IPS-18a (cell line): ENCODE results near the gene TAMALIN.

Experiments used
- H3K27ac ChIP-seq: one replicate; pipeline ENCODE4 v1.5.1; 2013; ENCODE audit warnings: low read length
- H3K27me3 ChIP-seq: one replicate; pipeline ENCODE4 v1.6.1; 2013; ENCODE audit warnings: mild to moderate bottlenecking, low read length; ENCODE audit not compliant: control insufficient read depth, insufficient read depth
- H3K36me3 ChIP-seq: one replicate; pipeline ENCODE4 v1.6.1; 2013; ENCODE audit warnings: low read depth, low read length; ENCODE audit not compliant: control insufficient read depth
- H3K4me1 ChIP-seq: one replicate; pipeline ENCODE4 v1.6.1; 2013; ENCODE audit warnings: low read depth, low read length; ENCODE audit not compliant: control insufficient read depth
- H3K4me3 ChIP-seq: one replicate; pipeline ENCODE4 v1.5.1; 2013; ENCODE audit warnings: low read length
- H3K9ac ChIP-seq: one replicate; pipeline ENCODE4 v1.6.1; 2013; ENCODE audit warnings: mild to moderate bottlenecking, low read length, moderate library complexity
- H3K9me3 ChIP-seq: one replicate; pipeline ENCODE4 v1.6.1; 2013; ENCODE audit warnings: low read depth, low read length; ENCODE audit not compliant: control insufficient read depth

Gene TAMALIN

DNA sequence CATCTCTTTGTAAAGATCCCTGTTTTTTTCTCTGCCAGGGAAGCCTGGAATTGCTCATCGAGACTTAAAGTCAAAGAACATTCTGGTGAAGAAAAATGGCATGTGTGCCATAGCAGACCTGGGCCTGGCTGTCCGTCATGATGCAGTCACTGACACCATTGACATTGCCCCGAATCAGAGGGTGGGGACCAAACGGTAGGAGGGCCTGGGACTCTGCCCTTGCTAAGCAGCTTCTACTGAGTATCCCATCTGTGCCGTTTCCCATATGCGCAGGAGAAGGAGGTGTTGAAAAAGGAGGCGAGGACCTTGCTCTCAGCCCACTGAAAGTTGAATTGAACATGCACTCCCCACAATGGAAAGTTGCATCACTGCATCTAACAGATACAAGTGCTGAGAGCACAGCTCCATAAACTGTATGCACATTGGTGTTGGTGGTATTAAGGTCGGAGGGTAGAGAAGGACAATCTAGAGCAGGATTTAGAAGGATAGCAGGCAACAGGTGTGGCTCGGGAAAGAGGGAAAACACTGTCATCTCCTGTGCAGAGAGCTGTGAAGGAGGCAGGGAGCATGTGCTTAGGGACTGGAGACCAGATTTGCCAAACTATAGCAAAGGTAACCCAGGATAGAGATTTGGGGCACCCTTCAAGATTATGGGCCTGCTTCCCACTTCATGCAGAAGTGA is 21.5 kb upstream of the TAMALIN start:
- no peaks in the 10 kb centered on the region for H3K27me3 ChIP-seq
- no peaks in the 10 kb centered on the region for H3K9me3 ChIP-seq
- no peak overlapping the region for H3K27ac ChIP-seq
- H3K4me3 ChIP-seq: no peak overlapping the region
- H3K36me3 ChIP-seq: peaks cover 36% of the 10 kb centered on the region
- no peaks in the 10 kb centered on the region for H3K4me1 ChIP-seq
- H3K9ac ChIP-seq: no peak overlapping the region

DNA sequence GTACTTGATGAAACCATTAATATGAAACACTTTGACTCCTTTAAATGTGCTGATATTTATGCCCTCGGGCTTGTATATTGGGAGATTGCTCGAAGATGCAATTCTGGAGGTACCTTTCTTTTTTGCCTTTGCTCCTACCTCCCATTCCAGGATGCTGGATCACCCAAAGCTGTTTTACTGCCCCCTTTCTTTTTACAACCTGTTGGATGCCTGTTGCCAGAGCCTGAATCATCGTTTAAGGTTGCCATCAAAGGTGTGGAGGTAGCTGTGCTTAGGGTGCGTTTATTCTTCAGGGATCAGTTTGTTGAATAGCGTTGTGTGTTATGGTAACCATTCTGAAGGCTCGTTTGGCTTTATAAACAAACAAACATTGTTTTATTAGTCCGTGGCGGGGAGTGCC is 19.9 kb upstream of the TAMALIN start:
- no peak overlapping the region for H3K27ac ChIP-seq
- H3K4me3 ChIP-seq: no peak overlapping the region
- H3K27me3 ChIP-seq: no peaks in the 10 kb centered on the region
- no peak overlapping the region for H3K9ac ChIP-seq
- H3K4me1 ChIP-seq: no peaks in the 10 kb centered on the region
- H3K36me3 ChIP-seq: peaks cover 38% of the 10 kb centered on the region
- H3K9me3 ChIP-seq: no peaks in the 10 kb centered on the region

DNA sequence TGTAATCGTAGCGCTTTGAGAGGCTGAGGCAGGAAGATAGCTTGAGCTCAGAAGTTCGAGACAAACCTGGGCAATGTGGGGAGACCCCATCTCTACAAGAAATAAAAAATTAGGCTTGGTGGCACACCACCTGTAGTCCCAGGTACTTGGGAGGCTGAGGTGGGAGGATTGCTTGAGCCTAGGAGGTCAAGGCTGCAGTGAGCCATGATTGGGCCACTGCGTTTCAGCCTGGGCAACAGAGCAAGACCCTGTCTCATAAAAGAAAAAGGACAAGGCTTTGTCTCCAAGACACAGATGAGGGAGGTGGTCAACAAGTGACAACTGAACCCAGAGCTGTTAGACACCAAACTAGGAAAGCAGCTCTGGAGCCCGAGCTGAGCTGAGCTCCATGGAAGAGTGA is 14.5 kb upstream of the TAMALIN start:
- Histone ChIP-seq H3K4me3 (no peak overlapping the region), H3K9me3 (no peaks in the 10 kb centered on the region), H3K4me1 (no peaks in the 10 kb centered on the region), H3K27me3 (no peaks in the 10 kb centered on the region), H3K27ac (no peak overlapping the region), H3K9ac (no peak overlapping the region), H3K36me3 (peaks cover 13% of the 10 kb centered on the region)

DNA sequence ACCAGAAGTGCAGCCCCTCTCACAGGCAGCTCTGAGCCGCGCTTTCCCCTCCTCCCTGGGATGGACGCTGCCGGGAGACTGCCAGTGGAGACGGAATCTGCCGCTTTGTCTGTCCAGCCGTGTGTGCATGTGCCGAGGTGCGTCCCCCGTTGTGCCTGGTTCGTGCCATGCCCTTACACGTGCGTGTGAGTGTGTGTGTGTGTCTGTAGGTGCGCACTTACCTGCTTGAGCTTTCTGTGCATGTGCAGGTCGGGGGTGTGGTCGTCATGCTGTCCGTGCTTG is 12.3 kb upstream of the TAMALIN start:
- Histone ChIP-seq H3K4me3 (no peak overlapping the region), H3K36me3 (peaks cover 13% of the 10 kb centered on the region), H3K27ac (no peak overlapping the region), H3K9me3 (no peaks in the 10 kb centered on the region), H3K9ac (no peak overlapping the region), H3K27me3 (no peaks in the 10 kb centered on the region), H3K4me1 (no peaks in the 10 kb centered on the region)

DNA sequence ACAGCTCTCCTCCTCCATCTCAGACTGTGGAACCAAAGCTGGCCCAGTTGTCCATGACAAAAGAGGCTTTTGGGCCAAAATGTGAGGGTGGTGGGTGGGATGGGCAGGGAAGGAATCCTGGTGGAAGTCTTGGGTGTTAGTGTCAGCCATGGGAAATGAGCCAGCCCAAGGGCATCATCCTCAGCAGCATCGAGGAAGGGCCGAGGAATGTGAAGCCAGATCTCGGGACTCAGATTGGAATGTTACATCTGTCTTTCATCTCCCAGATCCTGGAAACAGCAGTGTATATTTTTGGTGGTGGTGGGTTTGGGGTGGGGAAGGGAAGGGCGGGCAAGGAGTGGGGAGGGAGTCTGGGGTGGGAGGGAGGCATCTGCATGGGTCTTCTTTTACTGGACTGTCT is 11.8 kb upstream of the TAMALIN start:
- H3K36me3 ChIP-seq: peaks cover 13% of the 10 kb centered on the region
- H3K27ac ChIP-seq: no peak overlapping the region
- H3K27me3 ChIP-seq: no peaks in the 10 kb centered on the region
- no peak overlapping the region for H3K9ac ChIP-seq
- H3K4me3 ChIP-seq: no peak overlapping the region
- no peaks in the 10 kb centered on the region for H3K4me1 ChIP-seq
- H3K9me3 ChIP-seq: no peaks in the 10 kb centered on the region

DNA sequence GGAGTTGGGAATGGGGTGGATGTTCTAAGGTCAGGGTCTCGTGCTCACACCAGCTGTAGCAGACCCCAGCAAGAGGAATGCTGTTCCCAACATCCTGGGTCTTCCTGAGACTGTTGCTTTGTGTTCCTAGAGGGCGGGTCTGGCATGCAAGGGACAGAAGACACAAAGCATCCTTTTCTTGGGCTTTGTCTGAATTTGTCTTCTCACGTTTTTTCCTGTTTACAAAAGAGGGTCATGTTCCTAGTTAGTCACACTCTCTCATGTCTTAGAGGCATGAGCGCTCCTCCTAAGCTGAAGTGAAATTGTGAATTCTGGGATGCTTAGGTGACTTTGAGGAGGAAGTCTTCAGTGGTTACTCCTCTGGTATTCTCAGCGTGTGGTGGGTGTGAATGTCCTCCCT is 9.6 kb upstream of the TAMALIN start:
- H3K36me3 ChIP-seq: peaks cover 7% of the 10 kb centered on the region

DNA sequence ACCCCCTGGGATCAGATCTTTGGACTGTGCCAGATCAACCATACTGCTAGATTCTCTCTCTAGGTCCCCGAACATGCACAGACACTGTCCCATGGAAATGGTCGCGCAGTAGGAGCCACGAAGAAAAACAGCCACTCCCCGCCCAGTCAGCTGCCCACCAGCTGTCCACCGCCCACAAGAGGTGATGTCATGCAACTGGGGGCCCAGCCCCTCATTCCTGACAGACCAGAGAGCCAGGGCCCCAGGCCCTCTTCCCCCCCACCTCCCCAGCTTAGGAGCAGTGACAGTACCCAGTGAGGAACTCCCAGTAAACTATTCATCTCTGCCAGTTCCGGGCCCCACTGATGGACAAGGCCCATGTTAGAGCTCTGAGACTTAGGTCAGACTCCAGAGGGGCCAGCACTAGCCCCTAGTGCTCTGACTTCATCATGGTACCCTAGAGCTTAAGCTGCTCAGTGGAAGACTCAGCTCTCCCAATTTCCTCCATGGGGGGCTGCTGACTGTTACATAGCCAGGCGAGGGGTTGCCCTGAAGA is 3.7 kb upstream of the TAMALIN start:
- H3K4me3 ChIP-seq: no peak overlapping the region
- H3K9me3 ChIP-seq: no peaks in the 10 kb centered on the region
- no peaks in the 10 kb centered on the region for H3K36me3 ChIP-seq
- H3K4me1 ChIP-seq: peaks cover 4% of the 10 kb centered on the region
- no peak overlapping the region for H3K9ac ChIP-seq
- H3K27ac ChIP-seq: no peak overlapping the region
- H3K27me3 ChIP-seq: peaks cover 37% of the 10 kb centered on the region

More for the DNA sequence above, 9.6 kb upstream of the TAMALIN start:
- Histone ChIP-seq H3K27me3 (no peaks in the 10 kb centered on the region), H3K9me3 (no peaks in the 10 kb centered on the region), H3K27ac (no peak overlapping the region), H3K4me1 (no peaks in the 10 kb centered on the region), H3K9ac (no peak overlapping the region), H3K4me3 (no peak overlapping the region)

DNA sequence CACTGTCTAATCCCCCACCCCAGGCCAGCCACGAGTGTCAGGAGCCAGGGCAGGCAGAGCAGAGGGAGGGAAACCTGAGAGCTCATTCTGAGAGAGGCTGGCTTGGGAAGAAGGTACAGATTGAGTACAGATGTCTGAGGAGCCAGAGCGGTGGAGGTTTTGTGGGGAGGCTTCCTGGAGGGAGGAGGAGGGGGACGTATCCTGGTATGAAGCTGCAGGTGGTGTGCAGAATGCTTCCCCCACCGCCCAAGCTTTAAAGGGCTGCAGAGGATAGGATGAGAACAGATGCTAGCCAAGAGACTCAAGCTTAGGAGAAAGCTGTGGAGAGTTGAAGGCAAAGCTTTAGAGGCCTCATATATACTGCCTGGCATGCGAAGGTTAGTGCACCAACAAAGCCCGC is 3.2 kb upstream of the TAMALIN start:
- no peaks in the 10 kb centered on the region for H3K9me3 ChIP-seq
- no peaks in the 10 kb centered on the region for H3K36me3 ChIP-seq
- H3K4me3 ChIP-seq: no peak overlapping the region
- peaks cover 42% of the 10 kb centered on the region for H3K27me3 ChIP-seq
- H3K27ac ChIP-seq: no peak overlapping the region
- no peak overlapping the region for H3K9ac ChIP-seq
- H3K4me1 ChIP-seq: peaks cover 4% of the 10 kb centered on the region

DNA sequence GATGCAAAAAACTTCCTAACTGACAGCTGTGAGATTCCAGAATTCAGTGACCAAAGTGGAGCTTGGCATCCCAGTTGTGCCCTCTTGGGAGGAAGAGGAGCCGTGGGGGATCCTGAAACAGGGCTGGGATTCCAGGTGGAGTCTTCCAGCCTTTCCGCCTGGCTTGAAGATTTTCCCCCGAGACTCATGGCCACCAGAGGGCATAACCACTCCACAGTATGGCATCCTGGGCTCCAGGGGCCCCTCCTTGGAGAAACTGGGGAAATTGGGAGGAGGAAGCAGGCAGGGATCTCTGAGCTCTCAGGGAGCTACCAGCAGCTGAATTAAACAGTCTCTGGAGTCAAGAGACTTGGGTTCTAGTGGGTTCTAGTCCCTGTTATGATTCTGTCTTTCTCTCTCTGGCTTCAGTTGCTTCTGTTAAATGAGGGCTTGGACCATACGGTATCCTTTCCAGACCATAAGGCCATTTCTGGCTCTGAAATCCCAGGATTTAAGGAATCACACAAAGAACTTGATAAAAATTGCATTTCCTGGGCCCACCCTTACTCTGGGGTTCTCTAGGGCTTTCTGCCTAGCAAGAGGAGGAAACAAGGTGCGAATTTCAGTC is 2.6 kb upstream of the TAMALIN start:
- peaks cover 4% of the 10 kb centered on the region for H3K4me1 ChIP-seq
- H3K4me3 ChIP-seq: no peak overlapping the region
- H3K9me3 ChIP-seq: no peaks in the 10 kb centered on the region
- no peak overlapping the region for H3K27ac ChIP-seq
- no peak overlapping the region for H3K9ac ChIP-seq
- peaks cover 48% of the 10 kb centered on the region for H3K27me3 ChIP-seq
- H3K36me3 ChIP-seq: no peaks in the 10 kb centered on the region

DNA sequence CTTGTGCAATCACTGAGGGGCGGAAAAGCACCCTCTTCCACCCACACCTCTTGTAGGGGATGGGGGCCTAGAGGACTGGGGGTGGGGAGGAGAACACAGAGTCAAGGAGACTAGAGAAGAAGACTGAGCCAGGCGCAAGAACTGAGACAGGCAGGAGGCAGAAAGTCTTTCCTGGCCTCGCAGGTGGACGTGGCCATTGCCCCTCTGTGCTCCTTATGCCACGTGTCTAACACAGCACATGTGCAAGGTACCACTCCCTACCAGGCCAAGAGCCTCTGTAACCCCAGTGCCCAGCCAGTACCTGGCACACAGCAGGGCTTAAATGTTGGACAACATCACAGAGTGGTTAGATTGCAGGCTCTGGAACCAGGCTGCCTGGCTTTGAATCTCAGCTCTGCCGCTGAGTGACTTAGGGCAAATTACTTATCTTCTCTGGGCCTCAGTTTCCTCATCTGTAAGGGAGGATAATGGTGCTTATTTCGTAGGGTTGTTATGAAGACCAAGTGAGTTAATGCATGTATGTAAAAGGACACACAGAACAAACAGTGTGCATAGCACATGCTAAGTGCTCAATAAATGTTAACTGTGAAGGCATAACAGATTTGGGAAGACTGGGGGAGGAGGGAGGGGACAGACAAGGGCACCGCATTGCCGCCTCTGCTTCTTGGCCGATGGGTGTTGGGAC is 1.4 kb upstream of the TAMALIN start:
- Histone ChIP-seq H3K27ac (no peak overlapping the region), H3K9me3 (no peaks in the 10 kb centered on the region), H3K36me3 (no peaks in the 10 kb centered on the region), H3K9ac (no peak overlapping the region), H3K27me3 (peaks cover 50% of the 10 kb centered on the region), H3K4me3 (no peak overlapping the region), H3K4me1 (peaks cover 12% of the 10 kb centered on the region)

DNA sequence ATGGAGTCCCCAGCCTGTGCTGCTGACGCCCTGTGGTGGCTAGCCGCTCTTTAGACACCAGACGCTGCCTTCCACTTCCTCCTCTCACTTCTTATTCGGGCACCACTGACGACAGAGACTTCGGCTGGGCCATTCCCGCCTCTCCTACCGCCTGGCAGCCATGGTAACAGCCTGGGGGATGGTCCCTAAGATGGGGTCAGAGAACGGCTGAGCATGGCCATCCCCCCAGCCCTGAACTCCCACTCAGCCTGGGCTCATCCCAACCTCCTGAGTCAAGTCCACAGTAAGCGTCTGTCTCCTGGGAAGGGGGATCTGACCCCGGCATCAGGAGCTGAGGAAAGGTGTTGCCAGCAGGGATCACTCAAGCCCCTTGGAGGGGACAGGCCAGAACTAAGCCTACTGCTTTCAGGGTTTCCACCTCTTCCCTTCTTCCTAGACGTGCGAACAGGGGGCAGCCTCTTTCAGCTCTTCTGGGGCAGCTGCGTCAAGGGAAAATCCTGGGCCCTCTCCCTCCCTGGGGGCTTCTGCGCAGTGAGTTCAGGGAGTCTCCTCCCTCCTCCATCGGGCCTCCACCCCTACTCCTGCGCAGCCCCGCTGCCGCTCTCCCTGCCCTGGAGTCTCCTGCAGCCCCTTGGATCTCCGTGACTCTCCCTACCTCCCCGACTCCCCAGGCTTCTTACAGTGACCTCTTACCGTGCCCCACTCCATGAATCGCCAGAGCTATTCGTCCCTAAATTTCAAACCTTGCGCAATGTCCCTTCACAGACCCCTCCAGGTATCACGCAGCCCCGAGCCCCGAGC is 643 bp upstream of the TAMALIN start:
- Histone ChIP-seq H3K9ac (no peak overlapping the region), H3K4me1 (peaks cover 19% of the 10 kb centered on the region), H3K27ac (no peak overlapping the region), H3K36me3 (no peaks in the 10 kb centered on the region), H3K4me3 (peak overlapping the region; percentile 47), H3K9me3 (no peaks in the 10 kb centered on the region), H3K27me3 (peaks cover 50% of the 10 kb centered on the region)
